Panc1 (cell line): ENCODE results near the gene LRRC71. TPM values are rescaled to one million over a fixed set of nuclear protein-coding genes. Genes with fewer than 3 reads are reported as not detected.

Source experiments
- ATAC-seq: fragments of 200-7000 bp; cut with Tn5 transposase; 2 replicates; pipeline ENCODE4 v1.9.1; 2020; ENCODE audit warnings: mild to moderate bottlenecking, moderate library complexity
- BruUV-seq: library from RNA; stranded (reverse); fragments of 400-500 nt; replicated peaks from 2 replicates; lab custom pipeline; 2021; lab: Mats Ljungman, UMichigan
- CTCF ChIA-PET: fragments of 300-600 bp; sonication (Branson Sonifier 250); formaldehyde crosslinking; loops from one replicate; lab custom pipeline; 2022; ENCODE audit warnings: antibody characterized with exemption; lab: Charles Lee
- POLR2A ChIA-PET: fragments of 300-600 bp; sonication (Branson Sonifier 250); formaldehyde crosslinking; loops from one replicate; lab custom pipeline; 2022; ENCODE audit warnings: antibody characterized with exemption; lab: Charles Lee
- DNase-seq: peaks from one replicate; pipeline ENCODE4 v3.0.0-alpha.2; 2010; ENCODE audit warnings: low read depth, low spot score
- H3K27ac ChIP-seq: 2 replicates; pipeline ENCODE4 v1.5.1; 2011; ENCODE audit warnings: mild to moderate bottlenecking, low read length, inconsistent platforms
- H3K27me3 ChIP-seq: fragments of 200-500 bp; sonication (Bioruptor generic); 2 replicates; pipeline ENCODE4 v1.6.0; 2014; ENCODE audit warnings: low read length, inconsistent platforms; ENCODE audit not compliant: control insufficient read depth, insufficient read depth
- H3K36me3 ChIP-seq: fragments of 200-500 bp; sonication (Bioruptor generic); 2 replicates; pipeline ENCODE4 v1.5.1; 2014; ENCODE audit warnings: inconsistent platforms, mild to moderate bottlenecking, low read length, moderate library complexity; ENCODE audit not compliant: control insufficient read depth, insufficient read depth
- H3K4me1 ChIP-seq: 2 replicates; pipeline ENCODE4 v1.5.1; 2011; ENCODE audit warnings: inconsistent platforms, mild to moderate bottlenecking, low read length, moderate library complexity; ENCODE audit not compliant: control insufficient read depth, insufficient read depth
- H3K4me3 ChIP-seq, 2 experiments: 2 replicates each; pipeline ENCODE4 v1.5.1; 2011 to 2012; ENCODE audit warnings: low read depth in 2 of 2, low read length in 2 of 2, mild to moderate bottlenecking in 2 of 2, inconsistent platforms in 1 of 2, moderate library complexity in 1 of 2
- H3K9me3 ChIP-seq: fragments of 200-500 bp; sonication (Bioruptor generic); 2 replicates; pipeline ENCODE4 v1.5.1; 2014; ENCODE audit warnings: low read depth, mild to moderate bottlenecking, inconsistent platforms, low read length, moderate library complexity; ENCODE audit not compliant: control insufficient read depth, insufficient read depth
- CTCF ChIP-seq: fragments of 450-650 bp; IDR thresholded peaks from 2 replicates; pipeline ENCODE4 v1.5.1; 2017; ENCODE audit warnings: mild to moderate bottlenecking
- POLR2AphosphoS5 ChIP-seq: IDR thresholded peaks from 2 replicates; pipeline ENCODE4 v1.6.1; 2012; ENCODE audit warnings: mild to moderate bottlenecking, low read depth, low read length, moderate library complexity
- SIN3A ChIP-seq: IDR thresholded peaks from 2 replicates; pipeline ENCODE4 v1.6.1; 2012; ENCODE audit warnings: low read depth, mild to moderate bottlenecking, low read length, moderate library complexity, borderline replicate concordance; ENCODE audit not compliant: insufficient read depth
- TCF7L2 ChIP-seq: IDR thresholded peaks from 2 replicates; pipeline ENCODE4 v1.6.1; 2011; ENCODE audit warnings: mild to moderate bottlenecking, low read depth, low read length, inconsistent platforms
- in situ Hi-C: cut with HindIII; loops from 2 replicates; pipeline ENCODE4 v1.10.0; 2016; ENCODE audit warnings: low sequenced_read_pairs, low pct_unique_long_range_greater_than_20kb
- intact Hi-C: fragments of 100-400 bp; cut with micrococcal nuclease; formaldehyde crosslinking; loops from one replicate; pipeline ENCODE4 v1.10.0; 2022; ENCODE audit not compliant: unreplicated experiment
- total RNA-seq: library from RNA; stranded (reverse); gene quantifications from one replicate; pipeline ENCODE4 v1.2.1, GENCODE V29; 2021; ENCODE audit not compliant: unreplicated experiment
- TF ChIP-seq, protein P1 (sequence below), 2 experiments: IDR thresholded peaks; 2 replicates each; pipeline ENCODE4 v1.6.1; 2011 to 2012; ENCODE audit warnings: low read depth in 2 of 2, control low read depth in 1 of 2, low read length in 1 of 2, mild to moderate bottlenecking in 1 of 2, moderate library complexity in 1 of 2; ENCODE audit not compliant: insufficient read depth in 1 of 2

LRRC71 gene
- total RNA-seq, 1 experiment from 2014 or later: 0.77 TPM

DNA sequence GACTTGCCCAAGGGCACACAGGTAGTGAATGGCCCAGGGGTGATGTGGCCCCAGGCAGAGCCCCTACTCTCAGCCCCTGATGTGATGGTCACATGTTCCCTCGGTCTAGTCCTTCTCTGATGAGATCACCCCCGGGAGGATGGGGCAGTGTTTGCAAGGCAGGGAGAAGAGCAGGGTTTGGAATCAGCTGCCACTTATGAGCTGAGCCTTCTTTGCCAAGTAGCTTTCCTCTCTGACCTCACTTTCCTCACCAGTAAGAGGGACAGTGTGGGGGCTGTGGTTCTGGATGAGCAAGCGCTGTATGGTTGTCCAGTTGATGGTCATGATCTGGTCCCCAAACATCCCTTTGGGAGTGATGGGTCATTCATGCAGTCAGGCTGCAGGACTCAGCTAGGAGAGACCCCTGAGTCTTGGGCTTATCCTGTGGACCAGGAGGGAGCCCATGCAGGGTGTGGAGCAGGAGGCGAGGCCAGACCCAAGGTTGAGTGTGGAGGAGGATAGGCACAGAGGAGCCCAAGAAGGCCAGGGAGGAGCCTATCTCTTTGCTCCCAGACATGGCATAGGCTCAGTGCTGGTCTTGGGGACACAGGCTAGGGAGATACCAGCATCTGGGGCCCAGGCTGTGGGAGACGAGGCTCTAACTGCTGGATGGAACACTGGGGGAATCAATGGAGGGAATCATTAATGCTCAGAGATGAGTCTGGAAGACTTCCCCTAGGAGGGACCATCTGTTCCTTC is 42.8 kb upstream of the LRRC71 start:
- POLR2A ChIA-PET: no interaction called here
- intact Hi-C loops (no loop called here), in situ Hi-C loops (no loop called here)

GRCh38 chr1:156879876-156880275 is 40.6 kb upstream of the LRRC71 start:
- CTCF ChIA-PET: interaction anchor here (0.9 kb wide), 1 partner anchor 21 kb away, joined by 3 read pairs; the partner anchor contains the start of gene INSRR

More for the DNA sequence above, 42.8 kb upstream of the LRRC71 start:
- Histone ChIP-seq H3K9me3 (no peaks in the 10 kb centered on the region), H3K27me3 (no peaks in the 10 kb centered on the region), H3K36me3 (no peaks in the 10 kb centered on the region), H3K27ac (no peak overlapping the region), H3K4me1 (no peaks in the 10 kb centered on the region), H3K4me3 (no peak overlapping the region)
- no peak for ATAC-seq
- DNase-seq: no peak
- CTCF ChIA-PET: no interaction called here
- TF ChIP-seq POLR2AphosphoS5: no peak
- BruUV-seq: no TSS peak

More at GRCh38 chr1:156879876-156880275, 40.6 kb upstream of the LRRC71 start:
- no TSS peak for BruUV-seq
- POLR2A ChIA-PET: no interaction called here
- Histone ChIP-seq H3K36me3 (no peaks in the 10 kb centered on the region), H3K27me3 (no peaks in the 10 kb centered on the region), H3K27ac (no peak overlapping the region), H3K4me3 (no peak overlapping the region), H3K4me1 (no peaks in the 10 kb centered on the region; the same call in 1 of the 2 replicates), H3K9me3 (no peaks in the 10 kb centered on the region)
- no peak for ATAC-seq
- intact Hi-C loops (no loop called here), in situ Hi-C loops (no loop called here)
- no peak for DNase-seq
- TF ChIP-seq, protein P1, sequence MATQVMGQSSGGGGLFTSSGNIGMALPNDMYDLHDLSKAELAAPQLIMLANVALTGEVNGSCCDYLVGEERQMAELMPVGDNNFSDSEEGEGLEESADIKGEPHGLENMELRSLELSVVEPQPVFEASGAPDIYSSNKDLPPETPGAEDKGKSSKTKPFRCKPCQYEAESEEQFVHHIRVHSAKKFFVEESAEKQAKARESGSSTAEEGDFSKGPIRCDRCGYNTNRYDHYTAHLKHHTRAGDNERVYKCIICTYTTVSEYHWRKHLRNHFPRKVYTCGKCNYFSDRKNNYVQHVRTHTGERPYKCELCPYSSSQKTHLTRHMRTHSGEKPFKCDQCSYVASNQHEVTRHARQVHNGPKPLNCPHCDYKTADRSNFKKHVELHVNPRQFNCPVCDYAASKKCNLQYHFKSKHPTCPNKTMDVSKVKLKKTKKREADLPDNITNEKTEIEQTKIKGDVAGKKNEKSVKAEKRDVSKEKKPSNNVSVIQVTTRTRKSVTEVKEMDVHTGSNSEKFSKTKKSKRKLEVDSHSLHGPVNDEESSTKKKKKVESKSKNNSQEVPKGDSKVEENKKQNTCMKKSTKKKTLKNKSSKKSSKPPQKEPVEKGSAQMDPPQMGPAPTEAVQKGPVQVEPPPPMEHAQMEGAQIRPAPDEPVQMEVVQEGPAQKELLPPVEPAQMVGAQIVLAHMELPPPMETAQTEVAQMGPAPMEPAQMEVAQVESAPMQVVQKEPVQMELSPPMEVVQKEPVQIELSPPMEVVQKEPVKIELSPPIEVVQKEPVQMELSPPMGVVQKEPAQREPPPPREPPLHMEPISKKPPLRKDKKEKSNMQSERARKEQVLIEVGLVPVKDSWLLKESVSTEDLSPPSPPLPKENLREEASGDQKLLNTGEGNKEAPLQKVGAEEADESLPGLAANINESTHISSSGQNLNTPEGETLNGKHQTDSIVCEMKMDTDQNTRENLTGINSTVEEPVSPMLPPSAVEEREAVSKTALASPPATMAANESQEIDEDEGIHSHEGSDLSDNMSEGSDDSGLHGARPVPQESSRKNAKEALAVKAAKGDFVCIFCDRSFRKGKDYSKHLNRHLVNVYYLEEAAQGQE (IDR thresholded peaks at IDR 0.05; ENCODE audit: insufficient read depth in 1 of 2, low read depth in 2 of 2, low read length in 1 of 2): no peak
- no peak for TF ChIP-seq POLR2AphosphoS5
- no peak for TF ChIP-seq TCF7L2
- no peak for TF ChIP-seq SIN3A
- TF ChIP-seq CTCF: no peak
